Skin of body (tissue), 2 donors: ENCODE data around the gene XRCC5. TPM values are rescaled to one million over a fixed set of nuclear protein-coding genes. Genes with fewer than 3 reads are reported as not detected.
A peak's percentile ranks its signal among the peaks of the same experiment; 100 is the strongest.

Experiments
- DNase-seq: peaks from one replicate; lab custom pipeline; 2025; lab: John Stamatoyannopoulos, UW
- total RNA-seq: library from RNA; depleted of rRNA; stranded (reverse); fragments of >200 nt; gene quantifications from one replicate; pipeline ENCODE4 v1.2.3, GENCODE V29; 2014

XRCC5 gene
- total RNA-seq, 1 donor from 2014 or later = 166 TPM

DNA sequence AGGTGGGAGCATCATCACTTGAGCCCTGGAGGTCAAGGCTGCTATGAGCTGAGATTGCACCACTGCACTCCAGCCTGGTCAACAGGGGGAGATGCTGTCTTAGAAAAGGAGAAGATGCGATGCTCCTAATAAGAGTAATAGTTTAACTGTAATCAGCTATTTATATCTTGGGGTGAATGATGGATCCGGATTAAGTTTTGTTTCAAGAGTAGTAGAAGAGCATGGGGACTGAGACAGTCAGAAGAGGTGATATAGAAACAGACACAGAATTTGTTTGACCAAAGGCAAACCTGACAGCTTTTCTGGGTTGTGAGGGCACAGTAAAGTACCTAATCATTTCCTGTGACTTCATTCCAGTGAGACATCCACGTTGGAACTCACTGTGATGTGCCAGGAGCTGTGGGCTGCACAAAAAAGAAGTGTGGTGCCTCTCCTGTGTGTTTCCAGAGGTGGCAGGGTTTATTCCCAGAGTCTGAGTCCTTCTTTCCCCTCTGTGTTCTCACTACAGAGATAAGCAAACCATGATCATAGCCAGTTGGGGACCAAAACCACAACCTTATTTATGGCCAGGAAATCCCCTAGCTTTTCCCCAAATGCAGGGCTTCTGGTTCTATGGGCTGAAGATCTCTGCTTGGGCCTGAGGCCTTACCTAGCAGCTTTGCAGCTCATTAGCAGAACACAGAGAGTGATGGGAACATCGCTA, 113.7 kb downstream of the XRCC5 start:
- DNase-seq = no peak

GRCh38 chr2:216224388-216224787, 115.2 kb downstream of the XRCC5 start:
- no peak for DNase-seq

- DNase-seq = no peak
These were observed 120.2 kb downstream of the XRCC5 start for GRCh38 chr2:216229277-216229914.

- no peak for DNase-seq
These were observed 122.7 kb downstream of the XRCC5 start for GRCh38 chr2:216231867-216232266.

DNA sequence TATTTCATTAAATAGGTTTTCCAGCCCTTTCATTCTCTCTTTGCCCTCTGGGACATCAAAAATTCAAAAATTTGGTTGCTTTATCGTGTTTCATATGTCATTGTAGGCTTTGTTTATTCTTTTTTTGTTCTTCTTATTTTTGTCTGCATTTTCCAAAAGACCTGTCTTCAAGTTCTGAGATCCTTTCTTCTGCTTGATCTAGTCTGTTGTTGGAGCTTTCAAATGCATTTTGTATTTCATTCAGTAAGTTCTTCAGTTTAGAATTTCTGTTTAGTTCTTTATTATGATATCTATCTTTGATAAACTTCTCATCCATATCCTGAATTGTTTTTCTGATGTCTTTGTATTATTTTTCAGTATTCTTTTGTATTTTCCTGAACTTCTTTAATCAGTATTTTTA, 123.6 kb downstream of the XRCC5 start:
- DNase-seq = no peak

- no peak for DNase-seq
These were observed 124.3 kb downstream of the XRCC5 start for GRCh38 chr2:216233281-216233995.

- no peak for DNase-seq
These were observed 125.0 kb downstream of the XRCC5 start for GRCh38 chr2:216234106-216234505.

DNA sequence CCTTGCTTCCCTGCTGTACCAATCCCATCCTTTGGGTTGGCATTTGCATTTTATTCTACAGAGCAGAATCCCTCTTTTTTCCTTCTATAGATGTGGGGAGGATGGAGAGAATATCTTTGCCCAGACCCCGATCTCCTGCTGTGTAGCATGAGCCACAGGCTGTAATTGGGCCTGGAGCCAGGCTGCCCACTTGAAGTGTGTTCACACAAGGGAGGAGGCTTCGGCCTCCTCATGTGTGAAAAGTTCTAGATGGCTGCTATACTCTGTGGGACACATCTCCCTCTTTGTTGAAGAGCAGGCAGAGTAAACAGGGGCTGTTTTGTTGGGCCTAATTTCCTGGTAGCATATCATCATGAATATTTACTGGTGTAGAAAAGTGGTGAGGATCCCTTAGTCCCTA, 126.3 kb downstream of the XRCC5 start:
- no peak for DNase-seq

- DNase-seq = no peak
These were observed 126.7 kb downstream of the XRCC5 start for GRCh38 chr2:216235896-216236295.

- no peak for DNase-seq
These were observed 127.3 kb downstream of the XRCC5 start for GRCh38 chr2:216236486-216236885.

DNA sequence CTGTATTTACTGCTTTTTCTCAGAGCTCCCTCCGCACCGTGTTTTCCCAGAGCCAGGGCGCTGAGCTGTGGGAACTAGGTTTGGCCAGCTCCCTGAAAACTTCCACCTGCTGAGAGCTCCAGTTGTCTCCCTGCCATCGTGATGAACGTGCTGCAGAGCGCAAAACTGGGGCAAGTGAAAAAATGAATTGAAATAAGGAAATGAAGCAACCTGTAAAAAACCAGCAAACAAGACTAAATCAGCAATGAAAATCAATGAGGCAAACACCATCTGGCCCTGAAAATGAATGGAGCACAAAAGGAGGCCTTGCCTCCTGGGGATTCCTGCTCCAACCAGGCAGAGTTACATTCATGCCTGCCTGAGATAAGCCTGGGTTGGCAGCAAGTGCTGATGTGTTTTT, 133.2 kb downstream of the XRCC5 start:
- DNase-seq = no peak

DNA sequence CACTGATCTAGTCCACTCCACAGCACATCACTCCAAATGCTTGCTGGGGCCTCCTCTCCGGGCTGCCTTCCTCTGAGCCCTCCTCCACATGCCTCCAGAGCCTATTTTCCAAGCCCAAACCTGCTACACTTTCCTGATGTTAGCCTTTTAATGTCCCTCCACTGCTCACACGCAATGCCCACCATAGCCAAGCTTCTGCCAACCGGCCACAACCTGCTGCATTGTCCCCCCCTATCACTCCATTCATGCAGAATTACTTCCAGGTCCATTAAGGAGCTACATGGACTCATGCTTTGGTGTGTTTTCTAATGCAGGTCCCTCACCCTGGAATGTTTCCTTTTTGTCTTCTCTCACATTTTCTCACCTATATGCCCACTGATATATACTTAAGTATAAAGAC, 133.9 kb downstream of the XRCC5 start:
- DNase-seq = no peak

DNA sequence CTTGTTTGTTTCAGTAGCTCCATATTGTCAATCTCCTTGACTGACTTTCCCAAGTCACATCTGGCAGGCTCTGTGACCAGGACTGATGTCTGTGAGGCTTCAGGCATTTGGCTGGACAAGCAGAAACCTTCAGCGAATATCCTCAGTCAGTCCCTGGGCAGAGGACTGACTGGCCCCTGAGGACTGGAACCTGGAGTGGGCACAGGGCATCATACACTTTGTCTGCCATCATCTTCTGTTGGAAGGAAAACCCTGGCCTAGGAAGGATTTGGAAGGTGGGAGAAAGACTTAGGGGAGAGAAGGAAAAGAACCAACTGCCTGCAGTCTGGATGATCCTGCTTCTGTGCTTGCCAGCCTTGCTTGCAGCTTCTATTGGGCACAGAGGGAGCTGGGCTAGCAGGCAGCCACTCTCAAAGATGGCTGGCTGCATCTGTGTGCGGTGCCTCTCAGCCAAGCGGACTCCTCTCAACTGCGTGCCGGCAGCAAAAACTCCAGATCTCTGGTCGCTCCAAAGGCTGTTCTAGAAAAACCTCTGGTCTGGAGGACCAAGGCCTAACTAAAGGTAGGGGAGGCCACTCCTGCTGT, 136.3 kb downstream of the XRCC5 start:
- DNase-seq = no peak

- DNase-seq = peak; percentile 83
These were observed 137.6 kb downstream of the XRCC5 start for GRCh38 chr2:216246766-216247165.

Other genes with a start within 250 kb of the XRCC5 start
- 8.1 TPM for gene MREG, start 95.8 kb upstream of the XRCC5 start, total RNA-seq
- 21.7 TPM for gene PECR, start 27.5 kb upstream of the XRCC5 start, total RNA-seq
- gene TMEM169, start 27.4 kb upstream of the XRCC5 start, total RNA-seq = 0.69 TPM